Chondrocyte (in vitro differentiated cells): ENCODE measurements around the gene KCNJ4. TPM values are rescaled to one million over a fixed set of nuclear protein-coding genes. Genes with fewer than 3 reads are reported as not detected.

Experiments
- DNase-seq: peaks from one replicate; pipeline ENCODE4 v3.0.0; 2021; ENCODE audit warnings: mixed read lengths, low spot score
- H3K27ac Mint-ChIP-seq: one replicate; pipeline ENCODE4 v1.8.0; 2021; ENCODE audit warnings: mild to moderate bottlenecking, moderate library complexity, mixed read lengths; ENCODE audit not compliant: unreplicated experiment
- H3K27me3 Mint-ChIP-seq: 2 replicates; pipeline ENCODE4 v1.8.0; 2021; ENCODE audit warnings: low read depth, mixed read lengths
- H3K36me3 Mint-ChIP-seq: 2 replicates; pipeline ENCODE4 v1.8.0; 2021; ENCODE audit warnings: low read depth, mixed read lengths
- H3K4me1 Mint-ChIP-seq: 2 replicates; pipeline ENCODE4 v1.8.0; 2021; ENCODE audit warnings: low read depth, mild to moderate bottlenecking, mixed read lengths
- H3K4me3 Mint-ChIP-seq: one replicate; pipeline ENCODE4 v1.8.0; 2021; ENCODE audit warnings: mild to moderate bottlenecking, moderate library complexity, mixed read lengths; ENCODE audit not compliant: unreplicated experiment
- H3K9me3 Mint-ChIP-seq: 2 replicates; pipeline ENCODE4 v1.8.0; 2021; ENCODE audit warnings: low read depth, mixed read lengths
- long read RNA-seq: library from polyadenylated mRNA; stranded (forward); transcript quantifications from one replicate; pipeline ENCODE4 v2.0.0, GENCODE V29; 2021
- total RNA-seq: library from RNA; stranded (reverse); gene quantifications from 3 replicates; pipeline ENCODE4 v1.2.1, GENCODE V29; 2021
- TF ChIP-seq, protein P1 (sequence below): fragments of 200-600 bp; sonication (generic); IDR thresholded peaks from 2 replicates; pipeline ENCODE4 v1.5.0; 2021; ENCODE audit warnings: antibody characterized with exemption, mild to moderate bottlenecking, moderate library complexity

KCNJ4 gene
- total RNA-seq: 0.27 to 0.33 TPM (median 0.27 TPM) in 3 replicates
- long read RNA-seq: 0 reads

GRCh38 chr22:38455076-38455529 lies at the start of gene KCNJ4:
KCNJ4 (minus strand) TSS chr22:38455199; CDS start chr22:38428132, 27,067 bp downstream.
- H3K4me3 Mint-ChIP-seq: peak within 1 kb of the TSS; percentile 60
- no peaks in the 10 kb centered on the region for H3K36me3 Mint-ChIP-seq
- no peak for DNase-seq
- TF ChIP-seq, protein P1, sequence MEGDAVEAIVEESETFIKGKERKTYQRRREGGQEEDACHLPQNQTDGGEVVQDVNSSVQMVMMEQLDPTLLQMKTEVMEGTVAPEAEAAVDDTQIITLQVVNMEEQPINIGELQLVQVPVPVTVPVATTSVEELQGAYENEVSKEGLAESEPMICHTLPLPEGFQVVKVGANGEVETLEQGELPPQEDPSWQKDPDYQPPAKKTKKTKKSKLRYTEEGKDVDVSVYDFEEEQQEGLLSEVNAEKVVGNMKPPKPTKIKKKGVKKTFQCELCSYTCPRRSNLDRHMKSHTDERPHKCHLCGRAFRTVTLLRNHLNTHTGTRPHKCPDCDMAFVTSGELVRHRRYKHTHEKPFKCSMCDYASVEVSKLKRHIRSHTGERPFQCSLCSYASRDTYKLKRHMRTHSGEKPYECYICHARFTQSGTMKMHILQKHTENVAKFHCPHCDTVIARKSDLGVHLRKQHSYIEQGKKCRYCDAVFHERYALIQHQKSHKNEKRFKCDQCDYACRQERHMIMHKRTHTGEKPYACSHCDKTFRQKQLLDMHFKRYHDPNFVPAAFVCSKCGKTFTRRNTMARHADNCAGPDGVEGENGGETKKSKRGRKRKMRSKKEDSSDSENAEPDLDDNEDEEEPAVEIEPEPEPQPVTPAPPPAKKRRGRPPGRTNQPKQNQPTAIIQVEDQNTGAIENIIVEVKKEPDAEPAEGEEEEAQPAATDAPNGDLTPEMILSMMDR: no peak
- H3K27me3 Mint-ChIP-seq: peaks cover 39% of the 10 kb centered on the region
- H3K9me3 Mint-ChIP-seq: no peaks in the 10 kb centered on the region
- H3K27ac Mint-ChIP-seq: no peak within 1 kb of the TSS
- peaks cover 7% of the 10 kb centered on the region for H3K4me1 Mint-ChIP-seq

- H3K27me3 Mint-ChIP-seq: no peaks in the 10 kb centered on the region
- DNase-seq: no peak
- peaks cover 46% of the 10 kb centered on the region for H3K4me1 Mint-ChIP-seq
- TF ChIP-seq, protein P1: no peak
- H3K27ac Mint-ChIP-seq: peak overlapping the region; percentile 77
- H3K4me3 Mint-ChIP-seq: peak overlapping the region; percentile 97
- peaks cover 34% of the 10 kb centered on the region for H3K36me3 Mint-ChIP-seq
- H3K9me3 Mint-ChIP-seq: no peaks in the 10 kb centered on the region
These were observed 48.0 kb upstream of the KCNJ4 start for GRCh38 chr22:38503021-38503420.

- H3K4me1 Mint-ChIP-seq: peaks cover 44% of the 10 kb centered on the region
- H3K27ac Mint-ChIP-seq: peak overlapping the region; percentile 77
- no peaks in the 10 kb centered on the region for H3K27me3 Mint-ChIP-seq
- H3K9me3 Mint-ChIP-seq: no peaks in the 10 kb centered on the region
- peaks cover 37% of the 10 kb centered on the region for H3K36me3 Mint-ChIP-seq
- H3K4me3 Mint-ChIP-seq: no peak overlapping the region
- TF ChIP-seq, protein P1: no peak
- DNase-seq: no peak
These were observed 47.0 kb upstream of the KCNJ4 start for GRCh38 chr22:38501797-38502672.

- Mint-ChIP-seq H3K27ac (no peak overlapping the region), H3K27me3 (no peaks in the 10 kb centered on the region), H3K4me3 (no peak overlapping the region), H3K4me1 (peaks cover 52% of the 10 kb centered on the region), H3K36me3 (peaks cover 49% of the 10 kb centered on the region), H3K9me3 (no peaks in the 10 kb centered on the region)
- no peak for DNase-seq
- TF ChIP-seq, protein P1: no peak
These were observed 42.9 kb upstream of the KCNJ4 start for GRCh38 chr22:38497869-38498268.

GRCh38 chr22:38494939-38495338 lies 39.9 kb upstream of the KCNJ4 start:
- H3K36me3 Mint-ChIP-seq: peaks cover 57% of the 10 kb centered on the region
- H3K9me3 Mint-ChIP-seq: no peaks in the 10 kb centered on the region
- no peak overlapping the region for H3K4me3 Mint-ChIP-seq
- TF ChIP-seq, protein P1: peak; percentile 43
- peak overlapping the region; percentile 81 for H3K27ac Mint-ChIP-seq
- H3K27me3 Mint-ChIP-seq: no peaks in the 10 kb centered on the region
- H3K4me1 Mint-ChIP-seq: peaks cover 46% of the 10 kb centered on the region
- DNase-seq: no peak
